Measurements from ENCODE around the gene CAMSAP1.
"Not testable (repeated sequence)": the region's sequence is repeated elsewhere in the genome, so short reads cannot be mapped to it uniquely, and the experiment has no call there.

CAMSAP1 gene

DNA sequence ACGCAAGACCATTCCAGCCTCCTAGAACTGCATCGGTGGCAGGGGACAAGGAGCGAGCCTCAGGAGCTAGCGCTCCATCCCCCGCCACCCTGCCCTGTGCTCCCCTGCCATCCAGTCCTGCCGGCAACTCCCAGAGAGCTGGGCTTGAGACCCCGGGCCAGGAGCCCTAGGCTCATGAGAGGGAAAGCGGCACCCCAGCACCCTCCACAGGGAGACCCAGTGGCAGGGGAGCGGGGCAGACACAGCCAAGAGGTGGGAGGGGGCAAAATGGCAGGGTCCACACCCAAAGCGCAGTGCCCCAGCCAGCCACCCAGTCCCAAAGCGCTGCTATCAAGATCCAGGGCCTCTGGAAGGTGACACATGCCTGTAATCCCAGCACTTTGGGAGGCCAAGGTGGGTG is 41.1 kb upstream of the CAMSAP1 start:
- Histone ChIP-seq H3K36me3 (ENCODE audit: insufficient read depth, low read length) (peaks cover 37% of the 10 kb centered on the region), H3K4me2 (ENCODE audit: low read length) (no peak overlapping the region), H3K27me3 (ENCODE audit: control insufficient read depth, insufficient read depth, low read length) (no peaks in the 10 kb centered on the region), H3K9me3 (replicated peaks; ENCODE audit: low read length) (no peaks in the 10 kb centered on the region), H3K9ac (ENCODE audit: low read depth, low read length) (no peak overlapping the region), H3K4me3 (ENCODE audit: low read length) (no peak overlapping the region), H3K4me1 (ENCODE audit: control insufficient read depth, insufficient read depth, low read length) (peaks cover 5% of the 10 kb centered on the region)

DNA sequence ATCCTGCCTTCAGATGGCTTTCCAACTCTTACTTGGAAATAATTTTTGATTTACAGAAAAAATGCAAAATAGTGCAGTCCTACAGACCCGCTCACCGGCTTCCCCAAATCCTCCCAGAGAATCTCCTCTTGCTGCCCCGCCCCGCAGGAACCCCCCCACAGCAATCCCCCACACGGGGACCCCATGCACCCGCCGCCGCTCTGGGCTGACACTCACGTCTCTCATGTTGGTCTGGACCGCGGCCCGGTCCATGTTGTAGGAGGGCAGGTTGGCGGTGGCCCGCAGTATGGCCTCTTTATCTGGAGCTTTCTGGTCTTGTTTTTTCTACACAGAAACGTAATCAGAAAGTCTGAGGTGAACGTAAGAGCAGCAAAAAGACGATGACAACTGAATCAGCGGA is 40.2 kb upstream of the CAMSAP1 start:
- peaks cover 37% of the 10 kb centered on the region for H3K36me3 ChIP-seq (ENCODE audit: insufficient read depth, low read length)
- H3K9ac ChIP-seq (ENCODE audit: low read depth, low read length): no peak overlapping the region
- H3K4me2 ChIP-seq (ENCODE audit: low read length): no peak overlapping the region
- H3K4me1 ChIP-seq (ENCODE audit: control insufficient read depth, insufficient read depth, low read length): peaks cover 5% of the 10 kb centered on the region
- H3K9me3 ChIP-seq (replicated peaks; ENCODE audit: low read length): no peaks in the 10 kb centered on the region
- no peak overlapping the region for H3K4me3 ChIP-seq (ENCODE audit: low read length)
- no peaks in the 10 kb centered on the region for H3K27me3 ChIP-seq (ENCODE audit: control insufficient read depth, insufficient read depth, low read length)

DNA sequence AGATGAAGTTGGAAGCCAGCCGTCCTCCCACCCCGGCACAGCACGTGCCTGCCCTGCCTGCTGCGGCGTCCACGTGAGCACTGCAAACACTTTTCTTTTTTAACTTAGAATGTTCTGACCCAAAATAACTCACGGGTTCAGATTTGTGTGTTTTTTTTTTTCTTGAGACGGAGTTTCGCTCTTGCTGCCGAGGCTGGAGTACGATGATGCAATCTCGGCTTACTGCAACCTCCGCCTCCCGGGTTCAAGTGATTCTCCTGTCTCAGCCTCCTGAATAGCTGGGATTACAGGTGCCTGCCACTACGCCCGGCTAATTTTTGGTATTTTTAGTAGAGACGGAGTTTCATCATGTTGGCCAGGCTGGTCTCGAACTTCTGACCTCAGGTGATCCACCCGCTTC is 39.8 kb upstream of the CAMSAP1 start:
- H3K36me3 ChIP-seq (ENCODE audit: insufficient read depth, low read length): peaks cover 33% of the 10 kb centered on the region

DNA sequence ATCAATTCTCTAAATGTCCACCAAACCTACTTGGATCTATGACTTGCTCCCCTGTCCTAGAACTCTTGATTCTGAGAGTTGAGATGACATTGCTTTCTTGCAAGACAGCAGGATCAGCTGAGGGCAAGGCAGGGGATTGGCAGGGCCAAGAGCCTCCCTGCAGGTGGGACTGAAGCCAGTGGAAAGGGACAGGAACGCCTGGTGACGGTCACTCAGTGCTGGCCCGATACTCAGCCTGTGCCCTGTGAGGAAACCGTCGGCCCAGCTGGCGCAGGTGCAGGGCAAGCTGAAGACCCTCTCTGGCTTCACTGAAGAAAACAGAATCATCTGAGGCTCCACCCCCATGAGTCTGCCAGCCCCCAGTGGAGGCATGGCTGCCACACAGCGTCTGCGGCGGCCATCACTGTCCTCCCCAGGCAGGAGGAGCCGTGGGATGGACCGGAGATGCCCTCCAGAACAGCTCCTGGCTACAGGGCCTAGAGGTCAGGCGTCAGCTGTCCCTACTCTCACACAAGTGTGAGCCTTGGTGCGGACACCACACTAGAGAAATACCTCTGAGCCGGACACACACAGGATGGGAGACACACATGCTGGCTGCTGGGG is 39.1 kb upstream of the CAMSAP1 start:
- Histone ChIP-seq H3K4me1 (ENCODE audit: control insufficient read depth, insufficient read depth, low read length) (no peaks in the 10 kb centered on the region), H3K27me3 (ENCODE audit: control insufficient read depth, insufficient read depth, low read length) (no peaks in the 10 kb centered on the region), H3K4me3 (ENCODE audit: low read length) (no peak overlapping the region), H3K4me2 (ENCODE audit: low read length) (no peak overlapping the region), H3K36me3 (ENCODE audit: insufficient read depth, low read length) (peaks cover 37% of the 10 kb centered on the region), H3K9me3 (replicated peaks; ENCODE audit: low read length) (no peaks in the 10 kb centered on the region), H3K9ac (ENCODE audit: low read depth, low read length) (no peak overlapping the region)

More for the DNA sequence above, 39.8 kb upstream of the CAMSAP1 start:
- H3K9me3 ChIP-seq (replicated peaks; ENCODE audit: low read length); H3K4me3 ChIP-seq (ENCODE audit: low read length); H3K4me2 ChIP-seq (ENCODE audit: low read length); H3K27me3 ChIP-seq (ENCODE audit: control insufficient read depth, insufficient read depth, low read length); H3K4me1 ChIP-seq (ENCODE audit: control insufficient read depth, insufficient read depth, low read length); H3K9ac ChIP-seq (ENCODE audit: low read depth, low read length): not testable (repeated sequence)

DNA sequence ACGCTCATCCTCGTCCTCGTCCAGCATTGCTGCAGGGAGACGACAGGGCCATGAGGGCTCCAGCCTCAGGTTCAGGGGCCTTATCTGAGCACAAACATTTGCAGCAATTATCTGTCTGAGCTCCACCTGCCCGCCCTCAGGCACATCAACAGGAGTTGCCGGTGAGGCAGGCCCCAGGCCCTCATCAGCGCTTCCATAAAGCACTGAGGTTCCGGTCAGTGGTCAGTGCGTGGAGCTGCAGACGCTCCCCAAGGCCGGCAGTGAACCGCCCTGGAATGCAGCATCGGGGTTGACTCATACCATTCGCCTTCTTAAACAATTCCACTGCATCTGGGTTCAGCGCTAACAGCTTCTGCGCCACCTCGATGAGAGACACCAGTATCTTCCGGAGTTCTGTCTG is 38.6 kb upstream of the CAMSAP1 start:
- Histone ChIP-seq H3K36me3 (ENCODE audit: insufficient read depth, low read length) (peaks cover 37% of the 10 kb centered on the region), H3K9ac (ENCODE audit: low read depth, low read length) (no peak overlapping the region)

DNA sequence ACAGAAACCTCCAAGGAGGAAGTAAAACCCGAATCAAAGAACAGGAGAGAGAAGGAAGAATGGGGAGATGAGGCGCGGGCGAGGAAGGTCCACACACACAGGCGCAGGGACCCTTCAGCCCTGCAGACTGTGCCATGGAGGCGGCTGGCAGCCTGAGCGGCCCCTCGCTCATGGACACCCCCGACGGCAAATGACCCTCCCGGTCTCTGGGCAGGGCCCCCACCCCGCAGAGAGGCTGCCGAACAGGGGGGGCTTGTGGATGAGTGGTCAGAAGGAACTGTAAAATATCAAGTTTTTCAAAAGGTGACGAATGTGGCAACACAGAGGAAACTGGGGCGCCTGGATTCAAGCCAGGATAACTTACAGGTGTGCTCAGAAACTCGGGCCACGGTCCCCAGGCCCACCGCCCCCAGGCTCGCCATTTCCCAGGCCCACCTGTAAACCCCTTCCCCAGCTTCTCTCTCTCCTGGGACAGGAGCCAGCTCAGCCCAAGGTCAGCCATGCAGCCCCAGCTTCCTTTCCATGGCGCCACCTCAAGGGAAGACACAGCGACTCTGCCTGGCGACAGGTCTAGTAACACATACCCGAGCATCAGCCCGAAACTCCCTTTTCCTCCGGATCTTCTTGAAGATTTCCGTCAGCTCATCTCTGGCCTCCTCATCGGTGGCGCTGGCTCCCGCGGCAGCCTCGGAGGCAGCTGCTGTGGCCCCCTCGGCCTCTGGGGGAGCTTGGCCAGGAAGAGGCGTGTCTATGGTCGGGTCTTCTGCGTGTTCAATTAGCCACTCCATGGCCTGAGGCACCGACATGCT is 37.3 kb upstream of the CAMSAP1 start:
- Histone ChIP-seq H3K9ac (ENCODE audit: low read depth, low read length) (no peak overlapping the region), H3K4me1 (ENCODE audit: control insufficient read depth, insufficient read depth, low read length) (no peaks in the 10 kb centered on the region), H3K4me3 (ENCODE audit: low read length) (no peak overlapping the region), H3K27me3 (ENCODE audit: control insufficient read depth, insufficient read depth, low read length) (no peaks in the 10 kb centered on the region), H3K9me3 (replicated peaks; ENCODE audit: low read length) (no peaks in the 10 kb centered on the region), H3K4me2 (ENCODE audit: low read length) (no peak overlapping the region), H3K36me3 (ENCODE audit: insufficient read depth, low read length) (peaks cover 41% of the 10 kb centered on the region)

More for the DNA sequence above, 38.6 kb upstream of the CAMSAP1 start:
- no peaks in the 10 kb centered on the region for H3K27me3 ChIP-seq (ENCODE audit: control insufficient read depth, insufficient read depth, low read length)
- no peaks in the 10 kb centered on the region for H3K9me3 ChIP-seq (replicated peaks; ENCODE audit: low read length)
- H3K4me1 ChIP-seq (ENCODE audit: control insufficient read depth, insufficient read depth, low read length): no peaks in the 10 kb centered on the region
- no peak overlapping the region for H3K4me3 ChIP-seq (ENCODE audit: low read length)
- no peak overlapping the region for H3K4me2 ChIP-seq (ENCODE audit: low read length)

DNA sequence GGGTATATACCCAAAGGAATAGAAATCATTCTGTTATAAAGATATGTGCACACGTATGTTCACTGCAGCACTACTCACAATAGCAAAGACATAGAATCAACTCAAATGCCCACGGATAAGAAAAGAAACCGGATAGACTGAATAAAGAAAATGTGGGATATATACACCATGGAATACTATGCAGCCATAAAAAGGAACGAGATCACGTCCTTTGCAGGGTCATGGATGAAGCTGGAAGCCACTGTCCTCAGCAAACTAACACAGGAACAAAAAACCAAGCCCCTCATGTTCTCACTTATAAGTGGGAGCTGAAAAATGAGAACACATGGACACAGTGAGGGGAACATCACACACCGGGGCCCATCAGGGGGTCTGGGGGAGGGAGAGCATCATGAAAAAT is 36.3 kb upstream of the CAMSAP1 start:
- H3K9me3 ChIP-seq (replicated peaks; ENCODE audit: low read length); H3K4me3 ChIP-seq (ENCODE audit: low read length); H3K4me2 ChIP-seq (ENCODE audit: low read length); H3K27me3 ChIP-seq (ENCODE audit: control insufficient read depth, insufficient read depth, low read length); H3K9ac ChIP-seq (ENCODE audit: low read depth, low read length); H3K4me1 ChIP-seq (ENCODE audit: control insufficient read depth, insufficient read depth, low read length): not testable (repeated sequence)
- peaks cover 43% of the 10 kb centered on the region for H3K36me3 ChIP-seq (ENCODE audit: insufficient read depth, low read length)

DNA sequence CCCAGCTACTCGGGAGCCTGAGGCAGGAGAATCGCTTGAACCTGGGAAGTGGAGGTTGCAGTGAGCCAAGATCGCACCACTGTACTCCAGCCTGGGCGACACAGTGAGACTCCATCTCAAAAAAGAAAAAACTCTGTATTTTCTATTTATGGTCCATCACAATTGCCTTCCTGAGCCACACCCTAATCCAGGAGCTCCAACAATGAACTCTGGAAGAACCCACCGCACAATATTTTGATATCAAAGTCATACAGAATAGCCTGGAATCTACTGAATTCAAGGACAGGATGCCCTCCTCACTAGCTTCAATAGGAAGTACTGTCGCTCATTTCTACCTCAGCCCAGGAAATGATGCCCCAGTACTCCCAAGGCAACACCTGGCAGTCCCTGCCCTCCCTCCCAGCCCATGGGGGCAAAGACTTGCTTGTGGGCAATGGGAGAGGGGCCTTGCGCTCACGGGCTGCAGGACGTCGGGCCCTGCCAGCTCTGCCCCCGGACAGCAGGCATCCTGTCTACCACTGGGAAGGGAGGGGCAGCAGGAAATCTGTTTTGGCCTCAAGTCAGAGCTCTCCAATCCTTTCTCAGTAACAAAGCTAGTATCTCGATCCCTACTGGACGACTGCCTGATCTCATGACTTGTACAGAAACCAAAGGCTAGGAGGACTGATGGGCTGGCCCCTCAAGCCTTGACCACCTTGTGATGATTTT is 34.1 kb upstream of the CAMSAP1 start:
- H3K9ac ChIP-seq (ENCODE audit: low read depth, low read length): no peak overlapping the region
- H3K4me1 ChIP-seq (ENCODE audit: control insufficient read depth, insufficient read depth, low read length): no peaks in the 10 kb centered on the region
- H3K4me2 ChIP-seq (ENCODE audit: low read length): no peak overlapping the region
- H3K27me3 ChIP-seq (ENCODE audit: control insufficient read depth, insufficient read depth, low read length): no peaks in the 10 kb centered on the region
- peaks cover 47% of the 10 kb centered on the region for H3K36me3 ChIP-seq (ENCODE audit: insufficient read depth, low read length)
- H3K9me3 ChIP-seq (replicated peaks; ENCODE audit: low read length): no peaks in the 10 kb centered on the region
- H3K4me3 ChIP-seq (ENCODE audit: low read length): no peak overlapping the region

DNA sequence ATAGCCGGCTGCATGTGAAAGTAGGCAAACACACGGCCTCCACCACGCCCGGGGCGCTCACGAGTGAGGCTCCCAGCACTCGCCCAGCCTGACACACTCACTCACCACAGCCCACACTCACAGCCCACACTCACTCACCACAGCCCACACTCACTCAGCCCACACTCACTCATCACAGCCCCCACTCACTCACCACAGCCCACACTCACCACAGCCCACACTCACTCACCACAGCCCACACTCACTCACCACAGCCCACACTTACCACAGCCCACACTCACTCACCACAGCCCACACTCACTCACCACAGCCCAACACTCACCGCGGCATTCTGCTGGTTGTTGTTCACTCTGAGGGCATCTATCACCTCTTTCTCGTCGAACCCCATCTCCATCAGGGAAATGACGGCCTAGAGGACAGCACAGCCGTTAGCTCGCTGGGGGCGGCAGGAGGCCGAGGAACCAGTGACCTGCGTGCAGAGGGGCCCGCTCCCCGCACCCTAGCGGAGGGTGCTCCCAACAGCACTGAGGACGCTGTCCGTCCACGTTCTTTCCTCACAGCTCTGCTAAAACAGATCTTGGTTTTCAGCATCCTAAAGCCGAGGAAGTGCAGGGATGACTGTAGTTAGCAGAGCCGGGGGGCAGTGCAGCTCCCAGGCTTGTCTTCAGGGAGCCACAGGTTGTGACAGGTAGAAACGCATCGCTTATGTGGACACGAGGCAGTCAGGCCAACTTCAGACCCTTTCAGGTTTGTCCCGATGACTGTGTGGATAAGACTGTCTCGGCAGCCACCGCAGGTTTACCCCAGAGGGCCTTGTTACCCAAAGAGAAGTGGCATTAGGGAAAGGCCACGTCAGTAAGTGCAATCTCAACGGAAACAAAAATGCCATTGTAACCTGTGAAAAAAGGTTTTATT is 32.3 kb upstream of the CAMSAP1 start:
- H3K4me1 ChIP-seq (ENCODE audit: control insufficient read depth, insufficient read depth, low read length): no peaks in the 10 kb centered on the region
- no peaks in the 10 kb centered on the region for H3K27me3 ChIP-seq (ENCODE audit: control insufficient read depth, insufficient read depth, low read length)
- H3K9me3 ChIP-seq (replicated peaks; ENCODE audit: low read length): no peaks in the 10 kb centered on the region
- no peak overlapping the region for H3K9ac ChIP-seq (ENCODE audit: low read depth, low read length)
- H3K4me2 ChIP-seq (ENCODE audit: low read length): no peak overlapping the region
- no peak overlapping the region for H3K4me3 ChIP-seq (ENCODE audit: low read length)
- peaks cover 33% of the 10 kb centered on the region for H3K36me3 ChIP-seq (ENCODE audit: insufficient read depth, low read length)

DNA sequence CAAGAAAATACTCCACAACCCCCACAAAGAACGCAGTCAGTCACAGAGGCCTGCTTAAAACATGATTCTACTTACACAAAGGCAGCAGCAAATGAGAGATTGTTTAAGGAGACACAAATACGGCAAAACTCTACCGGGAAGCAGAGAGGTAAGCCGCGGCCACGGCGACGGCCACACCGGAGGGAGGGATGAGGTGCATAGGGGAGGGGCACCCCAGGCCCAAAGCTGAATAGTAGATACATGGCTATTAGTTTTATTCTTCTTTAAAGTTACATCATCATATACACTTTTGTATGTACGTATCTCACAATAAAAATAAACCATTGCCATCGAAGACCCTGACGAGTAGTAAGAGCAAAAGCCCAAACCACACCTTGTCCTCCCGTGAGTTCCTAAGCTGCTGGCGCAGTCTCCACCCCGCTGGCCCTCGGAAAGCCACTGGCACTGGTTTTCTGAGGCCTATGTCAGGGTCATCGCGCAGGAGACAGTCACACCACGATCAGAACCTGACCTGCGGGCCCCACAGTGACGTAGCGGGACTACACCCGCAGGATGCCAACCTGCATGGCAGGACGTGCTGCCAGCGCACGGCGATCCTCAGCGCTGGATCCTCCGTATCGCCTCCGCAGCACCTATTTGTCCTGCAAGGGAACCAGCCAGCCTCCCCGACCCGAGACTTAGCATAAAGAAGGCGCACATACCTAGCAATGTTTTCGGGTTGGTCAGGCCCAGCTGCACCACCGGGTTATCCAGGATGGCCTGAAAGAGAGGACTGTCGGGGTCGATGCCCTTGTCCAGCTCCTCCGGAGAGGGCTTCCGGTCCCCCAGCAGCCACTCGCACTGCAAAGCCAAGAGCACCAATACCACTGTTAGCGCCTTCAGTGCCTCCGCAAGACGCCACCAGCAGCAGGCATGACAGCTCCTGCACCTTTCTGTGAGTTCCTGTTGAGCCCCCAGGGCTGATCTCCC is 30.5 kb upstream of the CAMSAP1 start:
- no peak overlapping the region for H3K9ac ChIP-seq (ENCODE audit: low read depth, low read length)
- no peaks in the 10 kb centered on the region for H3K4me1 ChIP-seq (ENCODE audit: control insufficient read depth, insufficient read depth, low read length)
- H3K27me3 ChIP-seq (ENCODE audit: control insufficient read depth, insufficient read depth, low read length): no peaks in the 10 kb centered on the region
- H3K9me3 ChIP-seq (replicated peaks; ENCODE audit: low read length): no peaks in the 10 kb centered on the region
- H3K36me3 ChIP-seq (ENCODE audit: insufficient read depth, low read length): peaks cover 29% of the 10 kb centered on the region
- no peak overlapping the region for H3K4me3 ChIP-seq (ENCODE audit: low read length)
- no peak overlapping the region for H3K4me2 ChIP-seq (ENCODE audit: low read length)

All from skeletal muscle satellite cell (primary cell).